Measurements from ENCODE around the gene UGT1A9. TPM values are rescaled to one million over a fixed set of nuclear protein-coding genes. Genes with fewer than 3 reads are reported as not detected.
"Not testable (repeated sequence)": the region's sequence is repeated elsewhere in the genome, so short reads cannot be mapped to it uniquely, and the experiment has no call there.

The UGT1A9 gene
- total and polyA plus RNA-seq, 12 donors: not detected

DNA sequence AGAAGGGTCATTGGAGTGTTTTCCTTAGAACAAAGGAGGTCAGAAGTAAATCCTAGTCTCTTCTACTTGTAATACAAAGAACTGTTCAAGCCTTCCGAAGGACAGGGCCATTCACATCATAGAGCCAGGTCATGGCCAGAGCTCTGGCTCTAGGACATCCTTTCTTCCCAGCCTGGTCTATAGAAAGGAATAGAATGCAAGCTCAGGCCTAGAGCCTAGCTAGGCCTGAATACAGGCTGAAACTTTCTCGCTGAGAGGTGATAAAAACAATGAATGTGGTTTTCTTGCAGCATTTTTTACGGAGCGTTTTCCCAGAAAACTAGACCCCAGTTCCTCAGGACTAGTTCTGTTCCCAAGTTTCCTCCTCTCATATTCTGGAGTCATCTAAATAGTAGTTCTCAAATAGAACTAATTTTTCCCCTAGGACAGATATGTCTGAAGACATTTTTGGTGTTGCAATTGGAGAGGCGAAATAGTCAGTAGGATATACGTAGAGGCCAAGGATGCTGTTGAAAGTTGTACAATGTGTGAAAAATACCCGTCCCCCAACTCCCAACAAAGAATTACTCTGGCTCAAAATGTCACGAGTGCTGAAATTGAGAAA, 27.8 kb downstream of the UGT1A9 start:
- Histone ChIP-seq H3K36me3 (no peaks in the 10 kb centered on the region), H3K4me3 (no peak overlapping the region), H3K27ac (no peak overlapping the region), H3K27me3 (peaks cover 0 to 9% (median 0%) of the 10 kb centered on the region in 7 donors), H3K4me1 (no peaks in the 10 kb centered on the region), H3K9me3 (peaks cover 0 to 12% (median 0%) of the 10 kb centered on the region in 11 donors)
- no peak for ATAC-seq
- TF ChIP-seq, protein P1, sequence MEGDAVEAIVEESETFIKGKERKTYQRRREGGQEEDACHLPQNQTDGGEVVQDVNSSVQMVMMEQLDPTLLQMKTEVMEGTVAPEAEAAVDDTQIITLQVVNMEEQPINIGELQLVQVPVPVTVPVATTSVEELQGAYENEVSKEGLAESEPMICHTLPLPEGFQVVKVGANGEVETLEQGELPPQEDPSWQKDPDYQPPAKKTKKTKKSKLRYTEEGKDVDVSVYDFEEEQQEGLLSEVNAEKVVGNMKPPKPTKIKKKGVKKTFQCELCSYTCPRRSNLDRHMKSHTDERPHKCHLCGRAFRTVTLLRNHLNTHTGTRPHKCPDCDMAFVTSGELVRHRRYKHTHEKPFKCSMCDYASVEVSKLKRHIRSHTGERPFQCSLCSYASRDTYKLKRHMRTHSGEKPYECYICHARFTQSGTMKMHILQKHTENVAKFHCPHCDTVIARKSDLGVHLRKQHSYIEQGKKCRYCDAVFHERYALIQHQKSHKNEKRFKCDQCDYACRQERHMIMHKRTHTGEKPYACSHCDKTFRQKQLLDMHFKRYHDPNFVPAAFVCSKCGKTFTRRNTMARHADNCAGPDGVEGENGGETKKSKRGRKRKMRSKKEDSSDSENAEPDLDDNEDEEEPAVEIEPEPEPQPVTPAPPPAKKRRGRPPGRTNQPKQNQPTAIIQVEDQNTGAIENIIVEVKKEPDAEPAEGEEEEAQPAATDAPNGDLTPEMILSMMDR (IDR thresholded peaks at IDR 0.05): no peak
- DNase-seq: no peak
- intact Hi-C loops (cut with DNase I): no loop called here
- 87% methylated on average over 8 of the region's 8 CpGs for WGBS, 2 donors

DNA sequence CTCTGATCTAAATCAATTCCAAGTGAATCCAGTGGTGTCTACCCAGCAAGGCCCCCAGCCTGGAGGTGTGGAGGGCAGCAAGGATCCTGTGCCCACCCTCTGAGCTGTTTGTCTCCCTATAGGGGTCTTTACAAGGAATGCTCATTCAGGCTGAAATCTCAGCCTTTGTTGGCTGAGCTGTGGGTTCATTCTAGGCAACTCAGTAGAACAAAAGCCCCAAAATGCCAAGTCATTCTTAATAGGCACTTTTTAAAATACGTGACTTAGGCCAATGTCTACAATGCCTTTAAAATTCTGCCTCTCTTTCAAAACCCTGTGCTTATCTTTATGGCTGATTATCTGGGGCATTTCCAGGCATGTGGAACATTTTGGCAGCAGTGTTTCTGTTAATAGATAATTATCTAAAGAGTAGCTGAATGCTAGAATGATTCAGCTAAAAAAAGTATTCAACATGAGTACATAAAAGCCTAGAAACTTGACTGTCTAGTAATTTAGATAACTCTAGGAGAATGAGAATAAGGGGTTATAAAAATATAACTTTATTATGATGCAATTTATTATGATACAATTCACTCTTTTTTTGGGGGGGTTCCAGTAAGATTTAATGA, 28.4 kb downstream of the UGT1A9 start:
- TF ChIP-seq, protein P1 (IDR thresholded peaks at IDR 0.05): no peak
- no peak for DNase-seq
- peaks cover 0 to 15% (median 0%) of the 10 kb centered on the region in 11 donors for H3K9me3 ChIP-seq
- no peak for ATAC-seq
- H3K27me3 ChIP-seq: peaks cover 0 to 9% (median 0%) of the 10 kb centered on the region in 7 donors
- H3K36me3 ChIP-seq: no peaks in the 10 kb centered on the region
- 44 to 50% methylated on average over 1 of the region's 1 CpG for WGBS, 2 donors
- H3K4me3 ChIP-seq: no peak overlapping the region
- intact Hi-C loops (cut with DNase I): no loop called here
- H3K27ac ChIP-seq: no peak overlapping the region
- no peaks in the 10 kb centered on the region for H3K4me1 ChIP-seq

DNA sequence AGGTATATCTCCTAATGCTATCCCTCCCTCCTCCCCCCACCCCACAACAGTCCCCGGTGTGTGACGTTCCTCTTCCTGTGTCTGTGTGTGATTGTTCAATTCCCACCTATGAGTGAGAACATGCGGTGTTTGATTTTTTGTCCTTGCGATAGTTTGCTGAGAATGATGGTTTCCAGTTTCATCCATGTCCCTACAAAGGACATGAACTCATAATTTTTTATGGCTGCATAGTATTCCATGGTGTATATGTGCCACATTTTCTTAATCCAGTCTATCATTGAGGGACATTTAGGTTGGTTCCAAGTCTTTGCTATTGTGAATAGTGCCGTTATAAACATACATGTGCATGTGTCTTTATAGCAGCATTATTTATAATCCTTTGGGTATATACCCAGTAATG, 29.1 kb downstream of the UGT1A9 start:
- DNase-seq; H3K36me3 ChIP-seq; H3K27ac ChIP-seq; intact Hi-C loops (cut with DNase I); H3K4me3 ChIP-seq; H3K27me3 ChIP-seq; H3K4me1 ChIP-seq; ATAC-seq: not testable (repeated sequence)
- peaks cover 0 to 15% (median 0%) of the 10 kb centered on the region in 11 donors for H3K9me3 ChIP-seq
- 88 to 92% methylated on average over 5 of the region's 5 CpGs for WGBS, 2 donors

DNA sequence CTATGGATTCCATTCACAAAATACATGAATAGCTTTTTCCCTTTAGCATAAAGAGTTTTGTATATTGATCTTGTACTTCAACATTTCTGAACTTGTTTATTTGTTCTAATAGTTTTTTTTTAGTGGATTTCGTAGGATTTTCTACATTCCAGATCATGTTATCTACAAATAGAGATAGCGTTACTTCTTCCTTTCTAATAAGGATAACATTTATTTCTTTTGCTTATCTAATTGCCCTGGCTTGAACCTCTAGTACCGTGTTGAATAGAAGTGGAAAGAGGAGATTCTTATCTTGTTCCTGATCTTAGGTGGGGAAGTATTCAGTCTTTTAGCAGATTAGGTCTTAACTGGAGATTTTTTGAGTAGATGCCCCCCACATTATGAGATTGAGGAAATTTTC, 30.5 kb downstream of the UGT1A9 start:
- ATAC-seq: no peak
- intact Hi-C loops (cut with DNase I): no loop called here
- TF ChIP-seq, protein P1 (IDR thresholded peaks at IDR 0.05): no peak
- DNase-seq: no peak
- no peaks in the 10 kb centered on the region for H3K4me1 ChIP-seq
- no peaks in the 10 kb centered on the region for H3K36me3 ChIP-seq
- H3K4me3 ChIP-seq: no peak overlapping the region
- WGBS, 2 donors: 29 to 36% methylated on average over 3 of the region's 3 CpGs
- no peak overlapping the region for H3K27ac ChIP-seq
- peaks cover 0 to 9% (median 0%) of the 10 kb centered on the region in 7 donors for H3K27me3 ChIP-seq
- H3K9me3 ChIP-seq: peaks cover 0 to 15% (median 0%) of the 10 kb centered on the region in 11 donors

DNA sequence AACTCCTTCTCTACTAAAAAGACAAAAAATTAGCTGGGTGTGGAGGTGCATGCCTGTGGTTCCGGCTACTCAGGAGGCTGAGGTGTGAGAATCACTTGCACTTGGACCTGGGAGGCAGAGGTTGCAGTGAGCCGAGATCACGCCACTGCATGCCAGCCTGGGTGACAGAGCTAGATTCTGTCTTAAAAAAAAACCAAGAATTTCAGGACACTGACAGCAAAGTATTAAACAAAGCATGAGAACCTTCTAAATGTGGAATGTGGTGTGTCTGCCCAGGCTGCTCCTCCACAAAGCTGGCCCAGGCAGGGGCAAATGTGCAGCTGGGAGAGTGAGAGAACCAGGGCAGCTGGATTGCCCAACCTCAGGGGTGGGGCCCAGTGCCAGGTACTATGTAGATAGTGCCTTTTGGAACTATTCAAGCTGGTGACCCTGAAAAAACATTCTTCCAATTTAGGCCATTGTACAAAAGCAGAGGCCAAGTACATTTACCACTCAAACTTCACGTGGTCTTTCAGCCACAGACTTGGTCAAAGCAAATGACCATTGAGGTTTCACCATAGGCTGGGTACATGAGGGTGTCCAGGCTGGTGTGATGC, 34.3 kb downstream of the UGT1A9 start:
- Histone ChIP-seq H3K9me3 (peaks cover 0 to 15% (median 0%) of the 10 kb centered on the region in 11 donors), H3K4me3 (no peak overlapping the region), H3K27me3 (peaks cover 0 to 22% (median 0%) of the 10 kb centered on the region in 7 donors), H3K27ac (no peak overlapping the region), H3K4me1 (no peaks in the 10 kb centered on the region), H3K36me3 (no peaks in the 10 kb centered on the region)
- intact Hi-C loops (cut with DNase I): no loop called here
- DNase-seq (no peak), ATAC-seq (no peak)
- 70% methylated on average over 4 of the region's 4 CpGs for WGBS, 2 donors
- TF ChIP-seq, protein P1 (IDR thresholded peaks at IDR 0.05): no peak

Measured in heart right ventricle (tissue), 16 donors.